GM12865 (cell line): ENCODE data around the gene TEX11.
"Not testable (repeated sequence)": the region's sequence is repeated elsewhere in the genome, so short reads cannot be mapped to it uniquely, and the experiment has no call there.

Source experiments
- DNase-seq: peaks from one replicate; pipeline ENCODE4 v3.0.0; 2010; ENCODE audit warnings: low read depth
- H3K4me3 ChIP-seq: 2 replicates; pipeline ENCODE4 v1.5.1; 2011; ENCODE audit warnings: mild to moderate bottlenecking, low read depth, low read length, control low read depth
- TF ChIP-seq, protein P1 (sequence below): IDR thresholded peaks from 2 replicates; pipeline ENCODE4 v1.5.1; 2011; ENCODE audit warnings: low read length, control low read depth, low read depth, inconsistent platforms; ENCODE audit not compliant: insufficient read depth; ENCODE audit errors: missing control alignments

The TEX11 gene

DNA sequence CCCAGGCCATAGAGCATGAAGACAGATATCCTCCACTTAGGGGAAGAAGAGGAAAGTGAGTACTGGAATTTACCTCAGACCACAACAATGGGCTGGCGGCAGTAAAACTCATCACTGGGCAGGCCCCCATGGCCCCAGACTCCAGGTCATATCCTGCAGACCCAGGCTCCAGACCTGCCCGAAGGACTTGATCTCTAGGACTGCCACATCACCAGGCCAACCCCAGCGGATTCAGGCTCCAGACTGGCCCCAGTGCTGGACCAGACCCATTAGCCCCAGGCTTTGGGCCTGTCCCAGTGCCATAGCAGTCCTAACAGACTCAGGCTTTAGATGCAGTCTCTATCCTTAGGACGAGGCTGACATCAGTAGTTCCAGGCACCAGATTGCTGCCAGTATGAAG lies 273.3 kb downstream of the TEX11 start:
- no peak for DNase-seq
- no peak overlapping the region for H3K4me3 ChIP-seq
- TF ChIP-seq, protein P1, sequence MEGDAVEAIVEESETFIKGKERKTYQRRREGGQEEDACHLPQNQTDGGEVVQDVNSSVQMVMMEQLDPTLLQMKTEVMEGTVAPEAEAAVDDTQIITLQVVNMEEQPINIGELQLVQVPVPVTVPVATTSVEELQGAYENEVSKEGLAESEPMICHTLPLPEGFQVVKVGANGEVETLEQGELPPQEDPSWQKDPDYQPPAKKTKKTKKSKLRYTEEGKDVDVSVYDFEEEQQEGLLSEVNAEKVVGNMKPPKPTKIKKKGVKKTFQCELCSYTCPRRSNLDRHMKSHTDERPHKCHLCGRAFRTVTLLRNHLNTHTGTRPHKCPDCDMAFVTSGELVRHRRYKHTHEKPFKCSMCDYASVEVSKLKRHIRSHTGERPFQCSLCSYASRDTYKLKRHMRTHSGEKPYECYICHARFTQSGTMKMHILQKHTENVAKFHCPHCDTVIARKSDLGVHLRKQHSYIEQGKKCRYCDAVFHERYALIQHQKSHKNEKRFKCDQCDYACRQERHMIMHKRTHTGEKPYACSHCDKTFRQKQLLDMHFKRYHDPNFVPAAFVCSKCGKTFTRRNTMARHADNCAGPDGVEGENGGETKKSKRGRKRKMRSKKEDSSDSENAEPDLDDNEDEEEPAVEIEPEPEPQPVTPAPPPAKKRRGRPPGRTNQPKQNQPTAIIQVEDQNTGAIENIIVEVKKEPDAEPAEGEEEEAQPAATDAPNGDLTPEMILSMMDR, result no peak

DNA sequence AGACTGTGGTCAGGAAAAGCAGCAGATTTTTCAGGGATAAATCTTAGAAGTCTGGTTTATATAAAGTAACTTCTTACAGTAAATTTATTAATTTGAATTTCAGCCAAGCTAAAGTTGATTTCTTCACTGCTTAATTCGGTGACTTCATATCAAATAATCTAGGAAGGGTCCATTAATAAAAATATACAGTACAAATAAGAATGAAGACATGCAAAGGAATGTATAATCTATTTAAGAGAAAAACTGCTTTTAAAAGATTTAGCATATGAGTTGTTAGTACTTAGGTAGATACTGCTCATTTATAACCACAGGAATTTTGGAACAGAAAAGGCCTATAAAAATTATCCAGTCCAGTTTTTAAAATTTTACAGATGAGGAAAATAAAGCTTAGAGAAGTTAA lies 286.8 kb downstream of the TEX11 start:
- TF ChIP-seq, protein P1, result no peak
- DNase-seq, result no peak
- H3K4me3 ChIP-seq, result no peak overlapping the region

DNA sequence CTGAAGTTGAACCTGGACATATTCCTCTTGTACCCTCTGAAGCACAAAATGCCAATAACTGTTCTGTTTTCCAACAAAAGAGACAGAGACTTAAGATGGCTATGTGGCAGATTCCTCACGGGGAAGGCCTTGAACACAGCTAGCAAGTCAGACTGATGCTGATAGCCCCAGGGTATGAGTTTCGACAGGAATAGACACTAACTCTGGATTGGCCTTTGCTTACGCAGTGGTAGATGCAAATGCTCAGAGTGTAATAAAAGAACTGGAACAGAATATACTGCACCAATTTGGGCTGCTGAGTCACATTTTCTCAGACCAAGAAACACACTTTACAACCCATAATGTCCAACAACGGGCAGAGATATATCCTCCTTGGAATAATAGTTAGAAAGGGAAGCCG lies 290.0 kb downstream of the TEX11 start:
- H3K4me3 ChIP-seq, result no peak overlapping the region
- TF ChIP-seq, protein P1, result no peak
- no peak for DNase-seq

DNA sequence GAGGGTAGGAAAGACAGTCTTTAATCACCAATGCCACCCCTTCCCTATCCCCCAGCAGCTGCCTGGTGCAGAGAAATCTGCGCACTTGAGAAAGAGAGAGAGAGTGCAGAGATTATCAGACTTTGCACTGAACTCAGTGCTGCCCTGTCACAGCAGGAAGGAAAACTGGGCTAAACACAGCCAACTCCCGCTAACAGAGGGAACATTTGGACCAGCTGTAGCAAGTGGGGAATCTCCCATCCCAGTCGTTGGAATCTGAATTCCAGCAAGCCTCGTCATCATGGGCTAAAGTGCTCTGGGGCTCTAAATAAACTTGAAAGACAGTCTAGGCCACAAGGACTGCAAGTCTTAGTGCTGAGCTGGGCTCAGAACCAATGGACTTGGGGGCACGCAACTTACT lies 295.2 kb downstream of the TEX11 start:
- no peak for DNase-seq
- TF ChIP-seq, protein P1, result no peak

DNA sequence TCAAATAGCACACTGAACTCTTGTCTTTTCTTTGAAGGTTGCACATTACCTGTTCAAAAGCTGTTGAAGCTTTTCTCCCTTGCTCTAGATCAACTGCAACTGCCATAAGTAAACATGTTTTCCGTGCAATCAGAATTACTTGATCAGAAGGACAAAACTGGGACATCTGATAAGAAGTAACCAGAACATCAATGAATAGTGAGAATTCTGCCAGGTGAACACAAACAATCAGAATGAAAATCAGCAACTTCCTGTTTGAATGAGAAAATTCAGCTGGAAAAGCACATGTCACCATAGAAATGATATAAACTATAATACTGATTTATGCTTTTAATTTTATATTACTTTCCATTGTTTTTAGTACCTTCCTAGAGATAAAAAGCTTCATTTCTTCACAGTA lies 303.2 kb downstream of the TEX11 start:
- no peak for DNase-seq
- TF ChIP-seq, protein P1, result no peak
- H3K4me3 ChIP-seq, result no peak overlapping the region

More for the DNA sequence above, 295.2 kb downstream of the TEX11 start:
- H3K4me3 ChIP-seq, result no peak overlapping the region

DNA sequence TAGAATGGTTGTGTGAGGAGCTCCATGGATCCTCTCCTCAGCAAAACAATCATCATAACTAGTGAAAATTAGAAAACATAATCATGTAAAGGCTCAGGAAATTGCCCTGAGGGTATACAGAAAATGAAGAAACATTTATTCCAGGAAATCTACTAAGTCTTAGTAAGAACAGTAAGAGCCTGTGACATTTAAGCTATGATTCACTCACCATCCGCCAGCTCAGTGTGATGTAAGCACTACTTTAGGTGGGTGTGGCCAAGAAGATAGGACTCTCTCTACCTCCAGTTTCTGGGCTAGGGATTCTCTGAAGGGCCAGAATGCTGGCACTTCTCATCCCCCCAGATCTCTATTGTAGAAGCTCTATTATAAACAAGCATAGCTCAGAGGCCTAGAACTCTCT lies 316.4 kb downstream of the TEX11 start:
- TF ChIP-seq, protein P1, result no peak
- no peak overlapping the region for H3K4me3 ChIP-seq
- DNase-seq, result no peak

DNA sequence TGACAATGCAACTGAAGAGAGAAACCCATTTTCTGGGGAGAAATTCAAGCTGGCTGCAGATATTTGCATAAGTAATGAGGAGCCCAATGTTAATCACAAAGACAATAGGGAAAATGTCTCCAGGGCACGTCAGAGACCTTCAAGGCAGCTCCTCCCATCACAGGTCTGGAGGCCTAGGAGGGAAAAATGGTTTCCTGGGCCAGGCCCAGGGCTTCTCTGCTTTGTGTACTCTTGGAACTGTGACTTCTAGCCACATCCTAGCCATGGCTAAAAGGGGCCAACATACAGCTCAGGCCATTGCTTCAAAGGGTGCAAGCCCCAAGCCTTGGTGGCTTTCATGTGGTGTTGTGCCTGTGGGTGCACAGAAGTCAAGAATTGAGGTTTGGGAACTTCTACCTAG lies 321.4 kb downstream of the TEX11 start:
- not testable (repeated sequence) for DNase-seq, H3K4me3 ChIP-seq
